Endometrial microvascular endothelial cells (primary cell): ENCODE data around the gene ATXN1. TPM values are rescaled to one million over a fixed set of nuclear protein-coding genes. Genes with fewer than 3 reads are reported as not detected.

Experiments used
- in situ Hi-C: cut with HindIII; loops from 2 replicates; pipeline ENCODE4 v1.10.0; 2017; ENCODE audit warnings: low sequenced_read_pairs, low pct_unique_long_range_greater_than_20kb; ENCODE audit errors: inconsistent ontology term
- total RNA-seq: library from RNA; depleted of rRNA; stranded (reverse); fragments of >200 nt; gene quantifications from one replicate; pipeline ENCODE4 v1.2.3, GENCODE V29; 2015; ENCODE audit errors: inconsistent ontology term

Gene ATXN1
- total RNA-seq, 1 donor from 2014 or later, result 8.1 TPM

GRCh38 chr6:16336056-16336818 is 425.0 kb downstream of the ATXN1 start:
- in situ Hi-C loops, result no loop called here

DNA sequence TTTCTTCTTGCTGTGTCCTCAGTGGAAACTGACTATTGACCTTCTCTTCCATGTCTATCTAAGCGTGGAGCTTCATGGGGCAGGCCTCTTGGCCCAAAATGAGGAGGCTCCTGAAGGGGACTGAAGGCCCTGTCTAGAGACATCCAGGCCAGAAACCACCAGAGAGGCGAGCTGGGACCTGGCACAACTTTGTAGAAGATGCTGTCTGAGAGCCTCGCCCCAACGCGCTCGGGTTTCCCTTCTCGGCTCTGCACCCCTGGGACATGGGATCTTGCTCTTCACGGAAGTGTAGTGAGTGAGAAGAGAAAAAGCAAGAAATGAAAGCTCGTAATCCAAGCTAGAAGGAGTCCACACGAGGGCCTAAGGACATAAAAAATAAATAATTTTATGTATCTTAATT is 426.1 kb downstream of the ATXN1 start:
- in situ Hi-C loops, result no loop called here

DNA sequence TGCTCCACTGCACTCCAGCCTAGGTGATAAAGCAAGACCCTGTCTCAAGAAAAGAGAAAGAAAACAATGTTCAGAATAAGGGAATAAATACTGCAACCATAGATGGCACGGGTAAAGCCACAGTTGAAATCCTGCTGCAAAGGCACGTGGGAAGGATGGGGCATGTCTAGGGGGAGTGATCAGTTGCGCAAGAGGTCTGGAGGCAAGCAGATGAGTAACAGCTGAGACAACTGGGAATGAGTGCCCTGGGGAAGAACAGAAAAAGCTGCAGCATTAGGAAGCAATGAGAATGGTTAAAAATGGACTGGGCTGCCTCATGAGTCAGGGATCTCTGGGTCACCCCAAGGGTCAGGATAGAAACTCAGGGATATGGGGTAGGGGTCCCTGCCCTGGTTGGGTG is 426.6 kb downstream of the ATXN1 start:
- in situ Hi-C loops, result no loop called here

GRCh38 chr6:16333580-16333979 is 427.7 kb downstream of the ATXN1 start:
- in situ Hi-C loops, result no loop called here

DNA sequence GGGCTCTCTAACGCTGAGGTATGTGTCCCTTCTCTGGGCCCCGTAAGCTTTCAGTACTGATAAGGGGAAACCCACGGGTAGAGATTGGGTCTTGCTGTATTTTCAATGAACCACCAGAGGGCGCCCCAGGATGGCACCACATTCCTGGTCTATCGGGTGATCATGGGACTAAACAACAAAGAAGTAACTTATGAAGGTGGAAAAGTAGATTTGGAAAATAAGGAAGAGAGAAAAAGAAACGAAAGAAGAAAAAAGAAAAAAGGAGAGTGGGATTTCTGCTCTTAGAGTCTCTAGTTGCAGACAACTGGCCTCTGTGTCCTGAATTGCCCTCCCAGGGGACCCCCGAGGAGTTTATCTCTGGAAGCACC is 429.1 kb downstream of the ATXN1 start:
- in situ Hi-C loops, result no loop called here

GRCh38 chr6:16331384-16332174 is 429.7 kb downstream of the ATXN1 start:
- in situ Hi-C loops, result no loop called here

GRCh38 chr6:16329233-16329632 is 432.0 kb downstream of the ATXN1 start:
- in situ Hi-C loops, result no loop called here

- in situ Hi-C loops, result no loop called here
Measured at GRCh38 chr6:16327777-16328325, 433.4 kb downstream of the ATXN1 start.

- in situ Hi-C loops, result no loop called here
Measured at GRCh38 chr6:16326971-16327776, 434.1 kb downstream of the ATXN1 start.

- in situ Hi-C loops, result no loop called here
Measured at GRCh38 chr6:16326531-16326930, 434.7 kb downstream of the ATXN1 start.

GRCh38 chr6:16324606-16325225 is 436.5 kb downstream of the ATXN1 start:
- in situ Hi-C loops, result no loop called here

GRCh38 chr6:16324184-16324583 is 437.1 kb downstream of the ATXN1 start:
- in situ Hi-C loops, result no loop called here

- in situ Hi-C loops, result no loop called here
Measured at GRCh38 chr6:16322666-16323312, 438.5 kb downstream of the ATXN1 start.

DNA sequence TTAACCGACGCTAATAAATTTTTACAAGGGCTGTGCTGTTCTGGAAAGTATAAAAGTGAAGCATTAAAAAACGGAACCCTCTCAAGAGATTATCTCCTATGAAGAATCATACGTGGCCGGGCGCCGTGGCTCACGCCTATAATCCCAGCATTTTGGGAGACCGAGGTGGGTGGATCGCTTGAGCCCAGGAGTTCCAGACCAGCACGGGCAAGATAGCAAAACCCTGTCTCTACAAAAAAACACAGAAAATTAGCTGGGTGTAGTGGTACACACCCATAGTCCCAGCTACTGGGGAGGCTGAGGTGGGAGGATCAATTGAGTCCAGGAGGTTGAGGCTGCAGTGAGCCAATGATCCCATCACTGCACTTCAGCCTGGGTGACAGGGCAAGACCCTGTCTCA is 439.4 kb downstream of the ATXN1 start:
- in situ Hi-C loops, result no loop called here

DNA sequence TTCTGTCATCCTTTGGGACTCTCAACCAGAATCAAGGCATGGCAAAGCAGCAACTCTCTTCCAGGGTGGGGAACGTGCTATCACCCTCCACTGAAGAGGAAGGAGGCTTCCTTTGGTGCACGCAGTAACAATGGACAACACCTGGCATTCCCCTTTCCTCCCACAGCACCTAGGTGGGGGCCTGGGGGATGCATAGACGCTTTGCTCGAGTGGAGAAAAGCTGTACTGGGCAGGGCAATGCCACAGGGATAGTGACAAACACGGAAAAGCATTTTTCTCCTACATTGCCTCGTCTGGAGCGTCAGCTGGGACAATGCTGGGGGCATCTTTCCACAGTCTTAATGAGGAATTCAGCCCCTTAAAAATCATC is 439.9 kb downstream of the ATXN1 start:
- in situ Hi-C loops, result no loop called here

- in situ Hi-C loops, result no loop called here
Measured at GRCh38 chr6:16320533-16321340, 440.5 kb downstream of the ATXN1 start.

DNA sequence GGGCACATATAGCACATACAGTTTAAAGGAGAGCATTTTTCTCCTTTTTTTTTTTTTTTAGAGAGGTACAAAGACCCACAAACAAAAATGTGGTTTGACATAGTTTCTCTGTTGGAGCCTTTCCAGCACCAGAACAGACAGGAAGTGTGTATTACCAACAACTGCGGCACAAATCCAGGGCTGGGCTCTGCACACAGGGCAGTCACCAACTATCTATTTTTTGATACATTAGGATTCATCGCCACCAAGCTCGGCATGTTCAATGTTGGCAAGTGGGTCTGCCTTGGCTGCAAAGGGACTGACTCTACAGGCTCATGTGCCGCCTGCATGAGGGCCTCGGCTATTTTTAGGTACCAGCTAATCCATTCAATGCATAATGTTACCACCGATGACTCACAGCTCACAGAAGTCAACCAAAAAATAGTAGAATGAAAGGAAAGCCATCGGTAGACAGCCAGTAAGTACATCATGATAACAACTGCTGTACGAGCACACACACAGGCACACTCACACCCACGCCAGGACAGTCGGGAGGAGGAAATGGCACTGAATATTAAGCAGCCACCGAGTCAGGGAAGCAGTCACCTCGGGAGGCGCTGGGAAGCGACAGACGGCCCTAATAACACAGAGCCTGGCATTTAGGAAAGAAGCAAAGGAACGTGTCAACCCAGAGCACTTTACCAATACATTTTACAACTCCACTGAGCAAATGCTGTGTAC is 441.3 kb downstream of the ATXN1 start:
- in situ Hi-C loops, result no loop called here
